HG02885 (cell line): ENCODE results near the gene FOLH1.
"Not testable (repeated sequence)": the region's sequence is repeated elsewhere in the genome, so short reads cannot be mapped to it uniquely, and the experiment has no call there.

Source experiments
- ATAC-seq: cut with Tn5 transposase; IDR thresholded peaks from one replicate; pipeline ENCODE4 v1.9.1; 2021; ENCODE audit warnings: mild to moderate bottlenecking; ENCODE audit not compliant: unreplicated experiment, poor library complexity

Gene FOLH1

GRCh38 chr11:49184756-49185155 lies 23.6 kb downstream of the FOLH1 start:
- ATAC-seq: not testable (repeated sequence)

GRCh38 chr11:49177936-49178335 lies 30.5 kb downstream of the FOLH1 start:
- ATAC-seq: not testable (repeated sequence)

- ATAC-seq: not testable (repeated sequence)
Measured at GRCh38 chr11:49175378-49175777, 33.0 kb downstream of the FOLH1 start.

- not testable (repeated sequence) for ATAC-seq
Measured at GRCh38 chr11:49174691-49175366, 33.6 kb downstream of the FOLH1 start.

GRCh38 chr11:49171613-49172012 lies 36.8 kb downstream of the FOLH1 start:
- not testable (repeated sequence) for ATAC-seq

GRCh38 chr11:49169579-49169978 lies 38.8 kb downstream of the FOLH1 start:
- not testable (repeated sequence) for ATAC-seq

- not testable (repeated sequence) for ATAC-seq
Measured at GRCh38 chr11:49168992-49169391, 39.4 kb downstream of the FOLH1 start.

GRCh38 chr11:49151211-49151610 lies 57.2 kb downstream of the FOLH1 start:
- no peak for ATAC-seq

GRCh38 chr11:49102356-49102755 lies 106.0 kb downstream of the FOLH1 start:
- ATAC-seq: not testable (repeated sequence)
